HFF-Myc (cell line): ENCODE results near the gene ANKRD24.

ENCODE experiments used
- DNase-seq: peaks from one replicate; pipeline ENCODE4 v3.0.0-alpha.2; 2011; ENCODE audit warnings: low read depth; ENCODE audit errors: extremely low read depth
- H3K4me3 ChIP-seq: replicated peaks from 2 replicates; pipeline ENCODE4 v1.5.1; 2011; ENCODE audit warnings: low read depth, mild to moderate bottlenecking, control low read depth, low read length
- CTCF ChIP-seq: IDR thresholded peaks from 2 replicates; pipeline ENCODE4 v1.5.1; 2012; ENCODE audit warnings: mild to moderate bottlenecking, low read depth, low read length, control low read depth; ENCODE audit errors: missing control alignments

Gene ANKRD24

GRCh38 chr19:4161415-4162077 is 20.9 kb upstream of the ANKRD24 start:
- no peak overlapping the region for H3K4me3 ChIP-seq
- TF ChIP-seq CTCF, result no peak
- DNase-seq, result no peak

- DNase-seq, result no peak
- no peak for TF ChIP-seq CTCF
- no peak overlapping the region for H3K4me3 ChIP-seq
Observed at GRCh38 chr19:4164262-4164661, 18.2 kb upstream of the ANKRD24 start.

GRCh38 chr19:4171676-4172075 is 10.8 kb upstream of the ANKRD24 start:
- TF ChIP-seq CTCF, result no peak
- DNase-seq, result no peak
- no peak overlapping the region for H3K4me3 ChIP-seq

GRCh38 chr19:4172861-4173473 is 9.5 kb upstream of the ANKRD24 start:
- DNase-seq, result no peak
- no peak overlapping the region for H3K4me3 ChIP-seq
- no peak for TF ChIP-seq CTCF

- TF ChIP-seq CTCF, result no peak
- DNase-seq, result no peak
- no peak overlapping the region for H3K4me3 ChIP-seq
Observed at GRCh38 chr19:4173479-4174212, 8.8 kb upstream of the ANKRD24 start.

GRCh38 chr19:4174213-4174894 is 8.1 kb upstream of the ANKRD24 start:
- TF ChIP-seq CTCF, result no peak
- no peak for DNase-seq
- no peak overlapping the region for H3K4me3 ChIP-seq
